Effector memory CD8-positive, alpha-beta T cell (primary cell): ENCODE measurements around the gene AVEN.
A peak's percentile ranks its signal among the peaks of the same experiment; 100 is the strongest.

ENCODE experiments used
- ATAC-seq: fragments of 150-1000 bp; cut with Tn5 transposase; replicated peaks from 2 replicates; pipeline ENCODE4 v1.10.0; 2021; ENCODE audit warnings: mild to moderate bottlenecking, moderate library complexity
- DNase-seq, 3 experiments: peaks; one replicate each; pipeline ENCODE4 v3.0.0; 2021
- H3K27ac Mint-ChIP-seq, 2 donors: one replicate each; pipeline ENCODE4 v1.8.0; 2022; ENCODE audit warnings: mild to moderate bottlenecking in 2 of 2, mixed read lengths in 2 of 2, moderate library complexity in 2 of 2
- H3K27me3 Mint-ChIP-seq, 2 donors: one replicate each; pipeline ENCODE4 v1.8.0; 2022; ENCODE audit warnings: mixed read lengths in 2 of 2
- H3K36me3 Mint-ChIP-seq: one replicate; pipeline ENCODE4 v1.8.0; 2022; ENCODE audit warnings: mild to moderate bottlenecking, moderate library complexity, mixed read lengths; ENCODE audit not compliant: insufficient read depth
- H3K4me1 Mint-ChIP-seq, 2 donors: one replicate each; pipeline ENCODE4 v1.8.0; 2022; ENCODE audit warnings: low read depth in 2 of 2, mixed read lengths in 2 of 2
- H3K4me3 Mint-ChIP-seq, 2 donors: one replicate each; pipeline ENCODE4 v1.8.0; 2022; ENCODE audit warnings: mild to moderate bottlenecking in 2 of 2, mixed read lengths in 2 of 2, moderate library complexity in 2 of 2
- H3K9me3 Mint-ChIP-seq, 2 donors: one replicate each; pipeline ENCODE4 v1.8.0; 2022; ENCODE audit warnings: mixed read lengths in 2 of 2
- total RNA-seq, 9 experiments: gene quantifications; one replicate each; lab custom pipeline; 2026; lab: John Stamatoyannopoulos, UW

Gene AVEN, protein sequence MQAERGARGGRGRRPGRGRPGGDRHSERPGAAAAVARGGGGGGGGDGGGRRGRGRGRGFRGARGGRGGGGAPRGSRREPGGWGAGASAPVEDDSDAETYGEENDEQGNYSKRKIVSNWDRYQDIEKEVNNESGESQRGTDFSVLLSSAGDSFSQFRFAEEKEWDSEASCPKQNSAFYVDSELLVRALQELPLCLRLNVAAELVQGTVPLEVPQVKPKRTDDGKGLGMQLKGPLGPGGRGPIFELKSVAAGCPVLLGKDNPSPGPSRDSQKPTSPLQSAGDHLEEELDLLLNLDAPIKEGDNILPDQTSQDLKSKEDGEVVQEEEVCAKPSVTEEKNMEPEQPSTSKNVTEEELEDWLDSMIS
- 10.1 to 26.0 (median 18.0) reads per million in 9 experiments for total RNA-seq

GRCh38 chr15:34038871-34039789 lies at the start of gene AVEN:
AVEN (minus strand) TSS chr15:34039204; CDS start chr15:34039046, 158 bp downstream.
- ATAC-seq (peak; percentile 69), DNase-seq (peak; percentile 45 to 47 (median 47))
- peak within 1 kb of the TSS; percentile 83 to 86 for H3K4me3 Mint-ChIP-seq
- H3K36me3 Mint-ChIP-seq: peaks cover 3% of the 10 kb centered on the region
- H3K27me3 Mint-ChIP-seq: no peaks in the 10 kb centered on the region
- H3K4me1 Mint-ChIP-seq: peaks cover 7 to 16% of the 10 kb centered on the region in 2 donors
- no peaks in the 10 kb centered on the region for H3K9me3 Mint-ChIP-seq
- peak within 1 kb of the TSS; percentile 88 to 90 for H3K27ac Mint-ChIP-seq

DNA sequence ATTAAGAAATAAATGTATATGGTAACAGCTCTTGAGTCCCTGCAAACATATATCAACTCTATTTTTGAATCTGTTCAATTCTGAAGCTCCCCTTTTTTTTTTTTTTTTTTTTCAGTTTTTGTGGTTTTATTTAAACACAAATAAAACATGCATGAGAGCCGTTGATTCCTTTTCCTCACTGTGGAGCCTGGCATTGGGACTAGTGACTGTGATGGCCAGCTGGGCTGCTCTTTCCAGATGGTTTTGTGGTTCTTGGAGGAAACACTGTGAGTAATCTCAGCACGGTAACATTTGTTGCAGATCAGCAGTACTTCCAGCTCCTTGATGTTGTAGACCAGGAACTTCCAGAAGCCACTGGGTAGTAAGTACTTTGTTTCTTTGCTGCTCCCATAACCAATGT lies 46.7 kb upstream of the AVEN start:
- no peak for ATAC-seq
- Mint-ChIP-seq H3K4me1 (peaks cover 0 to 5% of the 10 kb centered on the region in 2 donors), H3K27me3 (no peaks in the 10 kb centered on the region), H3K36me3 (peaks cover 66% of the 10 kb centered on the region), H3K4me3 (no peak overlapping the region), H3K27ac (no peak overlapping the region), H3K9me3 (no peaks in the 10 kb centered on the region)
- DNase-seq: no peak

DNA sequence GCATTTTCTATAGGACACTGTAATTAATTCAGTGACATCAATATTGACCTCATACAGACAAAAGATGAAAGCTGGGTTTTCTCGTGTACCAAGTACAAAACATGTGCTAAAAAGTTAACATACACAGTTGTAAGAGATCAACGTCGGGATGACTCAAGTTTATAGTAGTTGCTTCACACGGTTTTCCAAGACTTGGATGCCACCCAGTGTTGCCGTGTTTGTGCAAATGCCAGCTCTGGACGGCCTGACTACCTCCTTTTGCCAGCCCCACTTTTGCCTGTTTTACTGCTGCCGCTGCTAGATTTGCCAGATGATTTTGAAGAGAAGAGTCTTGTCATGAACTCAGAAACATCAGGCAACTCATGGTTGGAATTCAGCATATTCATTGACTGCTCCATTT lies 45.1 kb upstream of the AVEN start:
- no peaks in the 10 kb centered on the region for H3K4me1 Mint-ChIP-seq
- H3K36me3 Mint-ChIP-seq: peaks cover 56% of the 10 kb centered on the region
- ATAC-seq (no peak), DNase-seq (no peak)
- no peak overlapping the region for H3K27ac Mint-ChIP-seq
- no peak overlapping the region for H3K4me3 Mint-ChIP-seq
- no peaks in the 10 kb centered on the region for H3K27me3 Mint-ChIP-seq
- H3K9me3 Mint-ChIP-seq: no peaks in the 10 kb centered on the region

DNA sequence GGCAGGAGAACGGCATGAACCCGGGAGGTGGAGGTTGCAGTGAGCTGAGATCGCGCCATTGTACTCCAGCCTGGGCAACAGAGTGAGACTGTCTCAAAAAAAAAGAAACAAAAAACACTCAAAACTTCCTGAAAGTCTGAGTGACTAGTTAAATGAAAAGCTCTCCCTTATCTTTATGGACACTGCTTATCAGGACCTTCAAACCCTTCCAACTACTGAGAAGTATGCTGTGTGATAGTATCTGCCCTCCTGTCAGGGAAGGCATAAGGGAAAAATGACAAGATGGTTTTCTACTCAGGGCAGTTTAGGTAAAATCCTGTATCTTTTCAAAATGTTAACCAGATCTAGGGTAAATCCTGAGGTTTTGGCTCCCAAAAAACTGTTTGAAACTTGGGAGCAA lies 40.9 kb upstream of the AVEN start:
- ATAC-seq: no peak
- H3K36me3 Mint-ChIP-seq: peaks cover 20% of the 10 kb centered on the region
- no peak for DNase-seq

GRCh38 chr15:34078900-34079299 lies 39.9 kb upstream of the AVEN start:
- H3K27me3 Mint-ChIP-seq: no peaks in the 10 kb centered on the region

More for the DNA sequence above, 40.9 kb upstream of the AVEN start:
- H3K4me3 Mint-ChIP-seq: no peak overlapping the region
- H3K27me3 Mint-ChIP-seq: no peaks in the 10 kb centered on the region
- no peaks in the 10 kb centered on the region for H3K4me1 Mint-ChIP-seq
- H3K27ac Mint-ChIP-seq: no peak overlapping the region
- H3K9me3 Mint-ChIP-seq: no peaks in the 10 kb centered on the region

GRCh38 chr15:34076785-34077184 lies 37.8 kb upstream of the AVEN start:
- Mint-ChIP-seq H3K4me1 (no peaks in the 10 kb centered on the region), H3K36me3 (no peaks in the 10 kb centered on the region), H3K9me3 (no peaks in the 10 kb centered on the region), H3K27me3 (no peaks in the 10 kb centered on the region), H3K4me3 (no peak overlapping the region), H3K27ac (no peak overlapping the region)
- DNase-seq: no peak
- no peak for ATAC-seq

More at GRCh38 chr15:34078900-34079299, 39.9 kb upstream of the AVEN start:
- peaks cover 12% of the 10 kb centered on the region for H3K36me3 Mint-ChIP-seq
- ATAC-seq (no peak), DNase-seq (no peak)
- H3K4me3 Mint-ChIP-seq: no peak overlapping the region
- no peaks in the 10 kb centered on the region for H3K9me3 Mint-ChIP-seq
- no peaks in the 10 kb centered on the region for H3K4me1 Mint-ChIP-seq
- no peak overlapping the region for H3K27ac Mint-ChIP-seq

DNA sequence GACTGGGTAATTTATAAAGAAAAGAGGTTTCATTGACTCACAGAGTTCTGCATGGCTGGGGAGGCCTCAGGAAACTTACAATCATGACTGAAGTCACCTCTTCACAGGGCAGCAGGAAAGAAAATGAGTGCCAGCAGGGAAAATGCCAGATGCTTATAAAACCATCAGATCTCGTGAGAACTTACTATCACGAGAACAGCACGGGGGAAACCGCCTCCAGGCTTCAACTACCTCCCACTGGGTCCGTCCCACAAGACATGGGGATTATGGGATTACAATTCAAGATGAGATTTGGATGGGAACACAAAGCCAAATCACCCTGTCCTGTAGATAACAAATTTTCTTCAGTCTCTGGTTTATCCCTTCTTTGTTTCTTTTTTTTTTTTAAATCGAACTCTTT lies 31.0 kb upstream of the AVEN start:
- no peak for ATAC-seq
- H3K27ac Mint-ChIP-seq: no peak overlapping the region
- no peak overlapping the region for H3K4me3 Mint-ChIP-seq

GRCh38 chr15:34065941-34066340 lies 26.9 kb upstream of the AVEN start:
- ATAC-seq (no peak), DNase-seq (no peak)
- Mint-ChIP-seq H3K27ac (no peak overlapping the region), H3K9me3 (no peaks in the 10 kb centered on the region), H3K4me3 (no peak overlapping the region), H3K27me3 (no peaks in the 10 kb centered on the region), H3K4me1 (peaks cover 5 to 6% of the 10 kb centered on the region in 2 donors), H3K36me3 (peaks cover 3% of the 10 kb centered on the region)

More for the DNA sequence above, 31.0 kb upstream of the AVEN start:
- Mint-ChIP-seq H3K9me3 (no peaks in the 10 kb centered on the region), H3K36me3 (peaks cover 3% of the 10 kb centered on the region), H3K4me1 (no peaks in the 10 kb centered on the region), H3K27me3 (no peaks in the 10 kb centered on the region)
- DNase-seq: no peak

DNA sequence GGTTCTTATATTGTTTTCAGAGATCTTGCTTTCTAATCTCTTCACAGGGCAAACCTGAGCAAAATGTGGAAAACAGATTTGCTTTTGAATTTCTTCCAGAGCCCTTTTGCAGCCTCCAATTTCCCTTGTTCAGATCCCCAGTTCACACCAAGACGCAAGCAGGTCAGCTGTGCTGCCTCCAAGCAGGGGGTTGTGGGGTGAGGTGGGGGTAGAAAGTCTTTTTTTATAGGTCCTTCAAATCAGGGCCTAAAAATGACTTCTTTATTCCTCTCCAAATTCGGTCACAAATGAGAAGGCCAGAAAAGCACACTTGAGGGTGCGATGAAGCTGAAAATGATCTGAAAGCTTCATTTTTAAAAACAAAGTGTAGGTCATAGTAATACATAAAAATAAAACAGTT lies 26.3 kb upstream of the AVEN start:
- DNase-seq: no peak
- H3K4me1 Mint-ChIP-seq: peaks cover 5 to 6% of the 10 kb centered on the region in 2 donors
- no peak for ATAC-seq
- no peak overlapping the region for H3K4me3 Mint-ChIP-seq
- no peaks in the 10 kb centered on the region for H3K27me3 Mint-ChIP-seq
- H3K27ac Mint-ChIP-seq: peak overlapping the region in 1 of 2 donors; percentile 40
- no peaks in the 10 kb centered on the region for H3K9me3 Mint-ChIP-seq
- peaks cover 3% of the 10 kb centered on the region for H3K36me3 Mint-ChIP-seq

DNA sequence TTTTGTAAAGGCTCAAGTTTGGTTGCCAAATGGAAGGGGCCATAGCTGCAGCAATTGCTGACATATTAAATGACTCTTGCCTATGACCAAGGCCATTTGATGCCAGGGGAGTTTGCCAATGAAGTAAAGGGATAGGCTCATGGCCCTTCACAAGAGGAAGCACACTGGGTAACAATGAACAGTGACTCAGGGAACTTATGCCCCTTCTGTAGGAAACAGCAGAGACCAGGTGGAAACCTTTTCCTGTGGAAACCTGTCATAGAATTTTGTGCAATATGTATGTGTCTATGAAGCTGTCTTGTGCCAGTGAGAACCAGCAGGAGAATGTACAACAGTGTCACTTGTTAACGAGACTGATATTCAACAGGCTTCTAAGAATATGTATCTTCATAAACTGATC lies 25.4 kb upstream of the AVEN start:
- DNase-seq: no peak
- peak overlapping the region in 1 of 2 donors; percentile 40 for H3K27ac Mint-ChIP-seq

DNA sequence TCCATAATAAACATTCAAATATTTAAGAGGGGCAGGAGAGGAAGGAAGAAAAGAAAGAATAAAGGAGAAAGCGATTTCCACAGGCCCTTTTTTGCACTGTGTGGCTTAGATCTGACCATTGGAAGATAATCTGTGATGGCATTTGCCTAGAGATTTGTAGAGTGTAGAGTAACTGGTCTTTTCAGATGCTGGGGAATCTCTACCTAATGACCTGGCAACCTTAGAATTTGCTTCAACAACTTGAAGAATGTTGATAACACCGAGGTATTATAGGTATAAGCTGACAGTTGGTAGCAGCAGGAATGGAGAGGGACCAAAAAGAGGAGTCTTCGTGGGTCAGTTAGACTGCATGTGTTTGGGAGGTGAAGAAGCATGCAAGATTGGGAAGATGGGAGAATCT lies 20.9 kb upstream of the AVEN start:
- ATAC-seq: no peak
- Mint-ChIP-seq H3K4me3 (no peak overlapping the region), H3K4me1 (peaks cover 5 to 6% of the 10 kb centered on the region in 2 donors), H3K27ac (no peak overlapping the region), H3K9me3 (no peaks in the 10 kb centered on the region), H3K36me3 (no peaks in the 10 kb centered on the region), H3K27me3 (no peaks in the 10 kb centered on the region)
- DNase-seq: no peak

More for the DNA sequence above, 25.4 kb upstream of the AVEN start:
- H3K27me3 Mint-ChIP-seq: no peaks in the 10 kb centered on the region
- peaks cover 3% of the 10 kb centered on the region for H3K36me3 Mint-ChIP-seq
- H3K4me3 Mint-ChIP-seq: no peak overlapping the region
- H3K4me1 Mint-ChIP-seq: peaks cover 5 to 6% of the 10 kb centered on the region in 2 donors
- H3K9me3 Mint-ChIP-seq: no peaks in the 10 kb centered on the region
- ATAC-seq: no peak

DNA sequence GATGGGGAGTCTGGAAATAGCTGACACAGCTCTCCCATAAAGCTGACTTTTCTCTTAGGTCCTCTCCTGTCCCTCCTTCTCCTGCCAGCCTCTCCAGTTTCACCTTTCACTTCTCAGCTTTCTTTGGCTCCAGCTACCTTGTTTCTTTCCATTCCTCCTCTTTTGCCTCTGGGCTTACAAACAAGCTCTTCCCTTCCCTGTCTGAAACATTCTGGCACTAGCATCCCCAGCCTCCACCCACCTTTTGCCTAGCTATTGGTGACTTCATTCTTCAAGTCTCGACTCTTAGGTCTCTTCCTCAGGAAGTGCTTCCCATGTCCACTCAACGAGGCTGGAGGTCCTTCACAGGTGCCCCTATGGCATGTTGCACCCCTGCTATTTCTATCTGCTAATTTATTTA lies 20.5 kb upstream of the AVEN start:
- Mint-ChIP-seq H3K27ac (no peak overlapping the region), H3K36me3 (no peaks in the 10 kb centered on the region), H3K9me3 (no peaks in the 10 kb centered on the region), H3K4me3 (no peak overlapping the region), H3K27me3 (no peaks in the 10 kb centered on the region), H3K4me1 (peaks cover 5 to 6% of the 10 kb centered on the region in 2 donors)
- ATAC-seq (no peak), DNase-seq (no peak)

DNA sequence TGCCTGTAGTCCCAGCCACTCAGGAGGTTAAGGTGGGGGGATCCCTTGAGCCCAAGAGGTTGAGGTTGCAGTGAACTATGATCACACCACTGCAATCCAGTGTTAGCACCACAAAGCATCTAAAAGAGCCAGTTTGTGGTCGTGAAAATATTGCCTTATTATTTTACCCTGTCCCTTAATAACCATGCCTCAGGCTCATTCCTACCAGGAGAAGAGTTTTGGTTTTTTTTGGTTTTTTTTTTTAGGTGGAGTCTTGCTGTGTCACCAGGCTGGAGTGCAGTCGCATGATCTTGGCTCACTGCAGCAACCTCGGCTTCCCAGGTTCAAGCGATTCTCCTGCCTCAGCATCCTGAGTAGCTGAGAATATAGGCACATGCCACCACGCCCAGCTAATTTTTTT lies 17.9 kb upstream of the AVEN start:
- Mint-ChIP-seq H3K27me3 (peaks cover 0 to under 1% of the 10 kb centered on the region in 2 donors), H3K36me3 (no peaks in the 10 kb centered on the region), H3K4me3 (no peak overlapping the region), H3K9me3 (no peaks in the 10 kb centered on the region), H3K4me1 (peaks cover 3% of the 10 kb centered on the region in 2 donors), H3K27ac (no peak overlapping the region)
- DNase-seq: no peak
- no peak for ATAC-seq
